Vagina (tissue), 2 donors: ENCODE data around the gene LGALS4. TPM values are rescaled to one million over a fixed set of nuclear protein-coding genes. Genes with fewer than 3 reads are reported as not detected.
"Not testable (repeated sequence)": the region's sequence is repeated elsewhere in the genome, so short reads cannot be mapped to it uniquely, and the experiment has no call there.

Experiments
- DNase-seq, 2 donors: peaks; one replicate each; pipeline ENCODE4 v3.0.0-alpha.2; 2017; ENCODE audit errors: extremely low spot score in 2 of 2
- H3K27ac ChIP-seq: fragments of 200-600 bp; sonication (generic); one replicate; pipeline ENCODE4 v1.5.1; 2019
- H3K27me3 ChIP-seq: fragments of 200-600 bp; sonication (generic); one replicate; pipeline ENCODE4 v1.5.1; 2019
- H3K36me3 ChIP-seq, 2 donors: fragments of 200-600 bp; sonication (generic); one replicate each; pipeline ENCODE4 v1.5.1; 2017 to 2019
- H3K4me1 ChIP-seq: fragments of 200-600 bp; sonication (generic); one replicate; pipeline ENCODE4 v1.5.1; 2019
- H3K4me3 ChIP-seq, 2 donors: fragments of 200-600 bp; sonication (generic); 1 replicate in 1 of 2; 2 replicates in 1 of 2; pipeline ENCODE4 v1.5.1; 2016 to 2019
- H3K9me3 ChIP-seq: fragments of 200-600 bp; sonication (generic); one replicate; pipeline ENCODE4 v1.5.1; 2019
- CTCF ChIP-seq, 3 experiments: fragments of 450-650 bp in 2 of 3; fragments of 200-600 bp in 1 of 3; sonication (generic) in 1 of 3; IDR thresholded peaks; one replicate each; pipeline ENCODE4 v1.5.1; 2017 to 2019; ENCODE audit warnings: antibody characterized with exemption in 3 of 3, mild to moderate bottlenecking in 2 of 3, moderate library complexity in 2 of 3
- POLR2A ChIP-seq, 2 donors: fragments of 450-650 bp; IDR thresholded peaks; one replicate each; pipeline ENCODE4 v1.6.1; 2017; ENCODE audit warnings: antibody characterized with exemption in 2 of 2, mild to moderate bottlenecking in 2 of 2, moderate library complexity in 2 of 2
- POLR2AphosphoS5 ChIP-seq, 2 donors: sonication (generic); formaldehyde crosslinking; IDR thresholded peaks; one replicate each; pipeline ENCODE4 v1.9.0; 2017; ENCODE audit warnings: antibody characterized with exemption in 2 of 2, mild to moderate bottlenecking in 2 of 2, low read depth in 1 of 2; ENCODE audit not compliant: insufficient read depth in 1 of 2
- intact Hi-C: fragments of 100-400 bp; cut with DNase I; formaldehyde crosslinking; loops from one replicate; pipeline ENCODE4 v1.15.1; 2023
- total RNA-seq: library from RNA; depleted of rRNA; stranded (reverse); fragments of >200 nt; gene quantifications from one replicate; pipeline ENCODE4 v1.2.3, GENCODE V29; 2016

LGALS4 gene
- total RNA-seq, 1 donor from 2014 or later: not detected

GRCh38 chr19:38812009-38812840 lies 520 bp downstream of the LGALS4 start:
- TF ChIP-seq CTCF (IDR thresholded peaks at IDR 0.05) (no peak), POLR2AphosphoS5 (IDR thresholded peaks at IDR 0.05; ENCODE audit: insufficient read depth in 1 of 2, low read depth in 1 of 2) (no peak), POLR2A (IDR thresholded peaks at IDR 0.05) (no peak)
- Histone ChIP-seq H3K4me3 (no peak overlapping the region), H3K27ac (no peak overlapping the region), H3K27me3 (no peaks in the 10 kb centered on the region), H3K36me3 (peaks cover 0 to 26% of the 10 kb centered on the region in 2 donors), H3K4me1 (no peaks in the 10 kb centered on the region), H3K9me3 (no peaks in the 10 kb centered on the region)
- DNase-seq: no peak
- intact Hi-C loops: no loop called here

GRCh38 chr19:38809592-38810252 lies 3.0 kb downstream of the LGALS4 start:
- peaks cover 0 to under 1% of the 10 kb centered on the region in 2 donors for H3K36me3 ChIP-seq
- intact Hi-C loops: no loop called here
- TF ChIP-seq POLR2A (IDR thresholded peaks at IDR 0.05): no peak
- no peak for TF ChIP-seq CTCF (IDR thresholded peaks at IDR 0.05)
- TF ChIP-seq POLR2AphosphoS5 (IDR thresholded peaks at IDR 0.05; ENCODE audit: insufficient read depth in 1 of 2, low read depth in 1 of 2): no peak
- no peaks in the 10 kb centered on the region for H3K4me1 ChIP-seq
- DNase-seq: no peak
- no peak overlapping the region for H3K4me3 ChIP-seq
- no peak overlapping the region for H3K27ac ChIP-seq
- no peaks in the 10 kb centered on the region for H3K27me3 ChIP-seq
- no peaks in the 10 kb centered on the region for H3K9me3 ChIP-seq

GRCh38 chr19:38808741-38809140 lies 4.0 kb downstream of the LGALS4 start:
- Histone ChIP-seq H3K27ac (no peak overlapping the region), H3K4me3 (no peak overlapping the region), H3K9me3 (no peaks in the 10 kb centered on the region), H3K36me3 (no peaks in the 10 kb centered on the region), H3K27me3 (no peaks in the 10 kb centered on the region), H3K4me1 (no peaks in the 10 kb centered on the region)
- no peak for DNase-seq
- intact Hi-C loops: no loop called here
- TF ChIP-seq POLR2AphosphoS5 (IDR thresholded peaks at IDR 0.05; ENCODE audit: insufficient read depth in 1 of 2, low read depth in 1 of 2) (no peak), CTCF (IDR thresholded peaks at IDR 0.05) (no peak), POLR2A (IDR thresholded peaks at IDR 0.05) (no peak)

GRCh38 chr19:38807374-38808098 lies 5.2 kb downstream of the LGALS4 start:
- H3K4me1 ChIP-seq, DNase-seq, intact Hi-C loops, H3K27ac ChIP-seq, H3K4me3 ChIP-seq, H3K36me3 ChIP-seq, H3K27me3 ChIP-seq, H3K9me3 ChIP-seq: not testable (repeated sequence)

GRCh38 chr19:38806371-38806770 lies 6.4 kb downstream of the LGALS4 start:
- no peak overlapping the region for H3K27ac ChIP-seq
- no peak overlapping the region for H3K4me3 ChIP-seq
- H3K9me3 ChIP-seq: no peaks in the 10 kb centered on the region
- DNase-seq: no peak
- no peak for TF ChIP-seq CTCF (IDR thresholded peaks at IDR 0.05)
- no peak for TF ChIP-seq POLR2AphosphoS5 (IDR thresholded peaks at IDR 0.05; ENCODE audit: insufficient read depth in 1 of 2, low read depth in 1 of 2)
- H3K27me3 ChIP-seq: no peaks in the 10 kb centered on the region
- no peaks in the 10 kb centered on the region for H3K4me1 ChIP-seq
- intact Hi-C loops: no loop called here
- H3K36me3 ChIP-seq: no peaks in the 10 kb centered on the region
